ENCODE data around the gene PIH1D1.

PIH1D1 gene

GRCh38 chr19:49475995-49476880 lies 24.6 kb upstream of the PIH1D1 start:
- Histone ChIP-seq H4K20me1 (ENCODE audit: insufficient read depth, low read length, poor library complexity, severe bottlenecking) (no peaks in the 10 kb centered on the region), H3F3A (ENCODE audit: low read depth) (0 out of 2 replicates have a peak, but pooled peaks cover 2% of the 10 kb centered on the region), H3K9me3 (ENCODE audit: insufficient read depth, low read depth, low read length) (no peaks in the 10 kb centered on the region), H3K9ac (ENCODE audit: low read depth, low read length, poor library complexity, severe bottlenecking) (peak overlapping the region; percentile 37), H2AFZ (ENCODE audit: low read length) (no peak overlapping the region), H3K4me1 (ENCODE audit: insufficient read depth, low read length, poor library complexity, severe bottlenecking) (peaks cover 34% of the 10 kb centered on the region), H3K36me3 (ENCODE audit: insufficient read depth, low read length) (no peaks in the 10 kb centered on the region), H3K27me3 (ENCODE audit: insufficient read depth, low read length, poor library complexity, severe bottlenecking) (no peaks in the 10 kb centered on the region), H3K4me2 (ENCODE audit: low read depth, low read length, poor library complexity, severe bottlenecking) (peak overlapping the region; percentile 100), H3K4me3 (ENCODE audit: low read length, poor library complexity, severe bottlenecking) (peak overlapping the region; percentile 44), H3K79me2 (ENCODE audit: insufficient read depth, low read length) (no peaks in the 10 kb centered on the region), H3K9me2 (replicated peaks; ENCODE audit: low read depth, low read length) (no peaks in the 10 kb centered on the region)
- TF ChIP-seq EZH2phosphoT487 (IDR thresholded peaks at IDR 0.05; ENCODE audit: borderline replicate concordance) (no peak), CTCF (conservative IDR thresholded peaks at IDR 0.05; ENCODE audit: low read length) (peak; percentile 81)

GRCh38 chr19:49475191-49475917 lies 23.7 kb upstream of the PIH1D1 start:
- Histone ChIP-seq H3K4me2 (ENCODE audit: low read depth, low read length, poor library complexity, severe bottlenecking) (peak overlapping the region; percentile 100), H3K9me3 (ENCODE audit: insufficient read depth, low read depth, low read length) (no peaks in the 10 kb centered on the region), H4K20me1 (ENCODE audit: insufficient read depth, low read length, poor library complexity, severe bottlenecking) (no peaks in the 10 kb centered on the region), H3K79me2 (ENCODE audit: insufficient read depth, low read length) (no peaks in the 10 kb centered on the region), H2AFZ (ENCODE audit: low read length) (no peak overlapping the region), H3F3A (ENCODE audit: low read depth) (peaks cover 10% of the 10 kb centered on the region), H3K9ac (ENCODE audit: low read depth, low read length, poor library complexity, severe bottlenecking) (peak overlapping the region; percentile 85), H3K27me3 (ENCODE audit: insufficient read depth, low read length, poor library complexity, severe bottlenecking) (no peaks in the 10 kb centered on the region), H3K9me2 (replicated peaks; ENCODE audit: low read depth, low read length) (no peaks in the 10 kb centered on the region), H3K4me3 (ENCODE audit: low read length, poor library complexity, severe bottlenecking) (peak overlapping the region; percentile 90), H3K36me3 (ENCODE audit: insufficient read depth, low read length) (no peaks in the 10 kb centered on the region), H3K4me1 (ENCODE audit: insufficient read depth, low read length, poor library complexity, severe bottlenecking) (peaks cover 43% of the 10 kb centered on the region)
- TF ChIP-seq CTCF (conservative IDR thresholded peaks at IDR 0.05; ENCODE audit: low read length) (no peak), EZH2phosphoT487 (IDR thresholded peaks at IDR 0.05; ENCODE audit: borderline replicate concordance) (no peak)

- Histone ChIP-seq H3K9me2 (replicated peaks; ENCODE audit: low read depth, low read length) (no peaks in the 10 kb centered on the region), H2AFZ (ENCODE audit: low read length) (no peak overlapping the region), H3K36me3 (ENCODE audit: insufficient read depth, low read length) (no peaks in the 10 kb centered on the region), H3K79me2 (ENCODE audit: insufficient read depth, low read length) (no peaks in the 10 kb centered on the region), H3F3A (ENCODE audit: low read depth) (peaks cover 15% of the 10 kb centered on the region), H3K9me3 (ENCODE audit: insufficient read depth, low read depth, low read length) (no peaks in the 10 kb centered on the region), H3K4me1 (ENCODE audit: insufficient read depth, low read length, poor library complexity, severe bottlenecking) (peaks cover 48% of the 10 kb centered on the region), H3K4me2 (ENCODE audit: low read depth, low read length, poor library complexity, severe bottlenecking) (peak overlapping the region; percentile 100), H4K20me1 (ENCODE audit: insufficient read depth, low read length, poor library complexity, severe bottlenecking) (no peaks in the 10 kb centered on the region), H3K4me3 (ENCODE audit: low read length, poor library complexity, severe bottlenecking) (peak overlapping the region; percentile 90), H3K27me3 (ENCODE audit: insufficient read depth, low read length, poor library complexity, severe bottlenecking) (no peaks in the 10 kb centered on the region), H3K9ac (ENCODE audit: low read depth, low read length, poor library complexity, severe bottlenecking) (peak overlapping the region; percentile 85)
- no peak for TF ChIP-seq EZH2phosphoT487 (IDR thresholded peaks at IDR 0.05; ENCODE audit: borderline replicate concordance)
- no peak for TF ChIP-seq CTCF (conservative IDR thresholded peaks at IDR 0.05; ENCODE audit: low read length)
Observed at GRCh38 chr19:49474542-49474924, 22.9 kb upstream of the PIH1D1 start.

Data from Loucy (cell line).